SK-N-SH treated with all-trans-retinoic acid at 6 μM for 48 hours (cell line): Measurements from ENCODE around the gene OTOF.

Source experiments
- ATAC-seq: fragments of 200-7000 bp; cut with Tn5 transposase; 3 replicates; pipeline ENCODE4 v1.9.1; 2020; ENCODE audit warnings: mild to moderate bottlenecking, moderate library complexity
- ARNTL ChIP-seq: fragments of 450-650 bp; formaldehyde crosslinking; IDR thresholded peaks from 2 replicates; pipeline ENCODE4 v1.5.0; 2020; ENCODE audit warnings: low read depth, mild to moderate bottlenecking, moderate library complexity, borderline replicate concordance
- BACH2 ChIP-seq: fragments of 250-450 bp; sonication (Bioruptor Pico); IDR thresholded peaks from 2 replicates; pipeline ENCODE4 v1.9.0; 2021; ENCODE audit warnings: mild to moderate bottlenecking, borderline replicate concordance
- CREB5 ChIP-seq: fragments of 250-450 bp; sonication (Bioruptor Pico); IDR thresholded peaks from 2 replicates; pipeline ENCODE4 v1.5.1; 2020; ENCODE audit warnings: low read depth, mild to moderate bottlenecking, moderate library complexity
- CSDC2 ChIP-seq: fragments of 250-450 bp; sonication (Bioruptor Pico); IDR thresholded peaks from 2 replicates; pipeline ENCODE4 v1.5.0; 2020; ENCODE audit warnings: mild to moderate bottlenecking, moderate library complexity
- CSRNP3 ChIP-seq: fragments of 250-450 bp; sonication (Bioruptor Pico); IDR thresholded peaks from 2 replicates; pipeline ENCODE4 v1.5.1; 2021; ENCODE audit warnings: mild to moderate bottlenecking, moderate library complexity
- ESRRG ChIP-seq: fragments of 250-450 bp; sonication (Bioruptor Pico); IDR thresholded peaks from 2 replicates; pipeline ENCODE4 v1.6.1; 2021; ENCODE audit warnings: mild to moderate bottlenecking
- GLIS3 ChIP-seq: fragments of 250-450 bp; sonication (Bioruptor Pico); IDR thresholded peaks from 2 replicates; pipeline ENCODE4 v1.5.0; 2020; ENCODE audit warnings: mild to moderate bottlenecking, moderate library complexity
- OSR1 ChIP-seq: fragments of 250-450 bp; sonication (Bioruptor Pico); IDR thresholded peaks from 2 replicates; pipeline ENCODE4 v1.8.0; 2022; ENCODE audit warnings: moderate library complexity, mild to moderate bottlenecking, inconsistent platforms
- PATZ1 ChIP-seq: fragments of 250-450 bp; sonication (Bioruptor Pico); IDR thresholded peaks from 2 replicates; pipeline ENCODE4 v1.8.0; 2020; ENCODE audit warnings: mild to moderate bottlenecking, moderate library complexity, borderline replicate concordance
- POU6F1 ChIP-seq: fragments of 250-450 bp; sonication (Bioruptor Pico); IDR thresholded peaks from 2 replicates; pipeline ENCODE4 v1.8.0; 2021; ENCODE audit warnings: low read depth, mild to moderate bottlenecking, moderate library complexity, borderline replicate concordance
- PPARA ChIP-seq: fragments of 250-450 bp; sonication (Bioruptor Pico); IDR thresholded peaks from 2 replicates; pipeline ENCODE4 v1.5.0; 2020; ENCODE audit warnings: mild to moderate bottlenecking, borderline replicate concordance
- SNAI2 ChIP-seq: fragments of 250-450 bp; sonication (Bioruptor Pico); IDR thresholded peaks from 2 replicates; pipeline ENCODE4 v1.5.0; 2020; ENCODE audit warnings: mild to moderate bottlenecking, moderate library complexity
- TCF4 ChIP-seq: fragments of 250-450 bp; sonication (Bioruptor Pico); IDR thresholded peaks from 2 replicates; pipeline ENCODE4 v1.8.0; 2021; ENCODE audit warnings: mild to moderate bottlenecking, moderate library complexity, borderline replicate concordance
- TOX ChIP-seq: fragments of 250-450 bp; sonication (Bioruptor Pico); IDR thresholded peaks from 2 replicates; pipeline ENCODE4 v1.8.0; 2021; ENCODE audit warnings: mild to moderate bottlenecking, moderate library complexity, borderline replicate concordance
- TSHZ2 ChIP-seq: fragments of 250-450 bp; sonication (Bioruptor Pico); IDR thresholded peaks from 2 replicates; pipeline ENCODE4 v1.5.0; 2020; ENCODE audit warnings: mild to moderate bottlenecking, moderate library complexity
- ZC3H10 ChIP-seq: fragments of 250-450 bp; sonication (Bioruptor Pico); IDR thresholded peaks from 2 replicates; pipeline ENCODE4 v1.5.1; 2021; ENCODE audit warnings: mild to moderate bottlenecking, moderate library complexity
- ZFP3 ChIP-seq: fragments of 250-450 bp; sonication (Bioruptor Pico); IDR thresholded peaks from 2 replicates; pipeline ENCODE4 v1.5.0; 2020; ENCODE audit warnings: mild to moderate bottlenecking, moderate library complexity
- ZFP30 ChIP-seq: fragments of 450-650 bp; formaldehyde crosslinking; IDR thresholded peaks from 2 replicates; pipeline ENCODE4 v1.5.0; 2022; ENCODE audit warnings: mild to moderate bottlenecking, moderate library complexity
- ZNF70 ChIP-seq: fragments of 450-650 bp; formaldehyde crosslinking; IDR thresholded peaks from 2 replicates; pipeline ENCODE4 v1.5.0; 2020; ENCODE audit warnings: mild to moderate bottlenecking, moderate library complexity
- ZNF8 ChIP-seq: fragments of 450-650 bp; formaldehyde crosslinking; IDR thresholded peaks from 2 replicates; pipeline ENCODE4 v1.5.0; 2020; ENCODE audit warnings: mild to moderate bottlenecking, moderate library complexity

The OTOF gene

GRCh38 chr2:26448651-26449050 lies 29.3 kb downstream of the OTOF start (continued):
- TF ChIP-seq GLIS3 (no peak), ZNF70 (CRISPR knock-in tag) (no peak), ZFP30 (CRISPR knock-in tag) (no peak), ZNF8 (CRISPR knock-in tag) (no peak), OSR1 (CRISPR knock-in tag) (no peak), TCF4 (CRISPR knock-in tag) (no peak), TOX (CRISPR knock-in tag) (no peak), ARNTL (no peak), SNAI2 (CRISPR knock-in tag) (no peak), ZC3H10 (no peak)
- TF ChIP-seq, all 23 proteins: peak for 0

- ATAC-seq = no peak
- TF ChIP-seq ARNTL (no peak), TSHZ2 (CRISPR knock-in tag) (no peak), CREB5 (CRISPR knock-in tag) (no peak), ESRRG (CRISPR knock-in tag) (no peak), CSRNP3 (no peak), GLIS3 (no peak), BACH2 (CRISPR knock-in tag) (no peak), PATZ1 (no peak), ZC3H10 (no peak), POU6F1 (CRISPR knock-in tag) (no peak), OSR1 (CRISPR knock-in tag) (no peak), CSDC2 (CRISPR knock-in tag) (no peak), ZFP30 (CRISPR knock-in tag) (no peak), SNAI2 (CRISPR knock-in tag) (no peak)
Observed at GRCh38 chr2:26444236-26444635, 33.7 kb downstream of the OTOF start.

- TF ChIP-seq PPARA (CRISPR knock-in tag) (no peak), PATZ1 (no peak), CREB5 (CRISPR knock-in tag) (no peak), TCF4 (CRISPR knock-in tag) (no peak), ZFP3 (CRISPR knock-in tag) (no peak), POU6F1 (CRISPR knock-in tag) (no peak), ZFP30 (CRISPR knock-in tag) (no peak), BACH2 (CRISPR knock-in tag) (no peak), SNAI2 (CRISPR knock-in tag) (no peak), CSRNP3 (no peak)
- ATAC-seq = no peak
Observed at GRCh38 chr2:26442707-26443106, 35.2 kb downstream of the OTOF start.
